GM21381 (cell line): ENCODE results near the gene RNF217.
"Not testable (repeated sequence)": the region's sequence is repeated elsewhere in the genome, so short reads cannot be mapped to it uniquely, and the experiment has no call there.

Source experiments
- ATAC-seq: cut with Tn5 transposase; IDR thresholded peaks from one replicate; pipeline ENCODE4 v1.9.1; 2021; ENCODE audit warnings: mild to moderate bottlenecking, moderate library complexity; ENCODE audit not compliant: unreplicated experiment

RNF217 gene

DNA sequence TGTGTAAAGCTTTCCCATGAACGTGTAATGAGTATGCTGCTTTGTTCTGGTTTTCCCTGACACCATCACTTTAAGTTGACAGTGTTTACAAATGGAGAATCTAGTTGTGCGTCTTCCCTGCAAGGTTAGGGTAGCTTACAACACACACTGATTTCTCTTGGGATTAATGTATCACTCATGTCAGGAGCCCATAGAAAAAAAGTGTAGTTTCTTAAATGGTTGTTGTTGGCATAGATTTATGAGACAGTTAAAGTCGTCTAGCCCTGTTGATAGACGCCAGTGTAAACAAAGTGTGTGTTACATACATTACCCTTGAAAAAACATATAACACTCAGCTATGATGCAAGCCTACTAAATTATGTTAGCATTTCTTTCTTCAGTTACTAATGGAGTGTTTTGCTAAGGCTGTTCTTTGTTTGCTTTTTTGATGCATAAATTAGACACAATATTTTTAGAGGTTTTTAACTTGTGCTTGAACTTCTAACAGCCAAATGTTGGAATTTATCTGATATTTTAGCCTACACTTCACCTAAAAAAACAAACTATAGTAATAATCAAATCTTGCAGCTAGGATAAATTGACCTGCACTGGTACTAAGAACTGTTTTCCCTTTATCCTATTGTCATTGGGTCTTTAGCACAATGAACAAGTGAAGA is 88.6 kb downstream of the RNF217 start:
- ATAC-seq, result no peak

DNA sequence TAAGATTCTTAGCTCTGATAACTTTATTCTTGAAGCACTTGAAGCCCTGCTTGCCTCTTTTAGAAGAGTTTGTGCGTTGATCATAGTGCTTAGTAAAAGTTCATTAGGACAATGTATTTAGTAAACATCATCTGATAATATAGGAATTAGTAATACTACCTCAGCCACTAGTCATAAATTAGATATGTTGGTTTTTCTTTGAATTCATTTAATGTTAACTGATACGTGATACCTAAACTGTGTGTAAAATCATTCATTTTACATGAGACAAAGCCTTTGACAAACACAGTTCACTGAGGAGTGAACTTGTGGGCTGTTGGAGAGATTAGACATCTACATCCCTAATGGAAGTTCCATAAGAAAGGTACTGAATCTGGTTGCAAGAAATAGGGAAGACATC is 91.6 kb downstream of the RNF217 start:
- no peak for ATAC-seq

DNA sequence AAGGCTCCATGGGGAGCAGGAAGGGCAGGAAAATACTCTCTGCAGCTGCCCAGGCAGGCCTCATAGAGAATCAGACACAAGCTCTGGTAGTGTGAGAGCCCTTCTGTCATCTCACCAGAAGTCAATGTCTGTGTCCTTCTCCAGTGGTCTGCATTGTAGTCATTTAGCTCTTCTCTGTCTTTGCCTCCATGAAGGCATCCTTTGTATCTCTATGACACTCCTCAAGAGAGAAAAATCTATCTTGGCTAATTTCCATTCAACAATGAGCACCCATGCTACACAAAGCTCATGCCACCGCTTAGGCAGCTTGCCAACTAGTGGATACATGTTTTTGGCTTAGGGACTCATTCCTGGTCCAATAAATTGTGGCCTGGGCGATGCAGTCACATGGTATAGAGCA is 92.1 kb downstream of the RNF217 start:
- no peak for ATAC-seq

DNA sequence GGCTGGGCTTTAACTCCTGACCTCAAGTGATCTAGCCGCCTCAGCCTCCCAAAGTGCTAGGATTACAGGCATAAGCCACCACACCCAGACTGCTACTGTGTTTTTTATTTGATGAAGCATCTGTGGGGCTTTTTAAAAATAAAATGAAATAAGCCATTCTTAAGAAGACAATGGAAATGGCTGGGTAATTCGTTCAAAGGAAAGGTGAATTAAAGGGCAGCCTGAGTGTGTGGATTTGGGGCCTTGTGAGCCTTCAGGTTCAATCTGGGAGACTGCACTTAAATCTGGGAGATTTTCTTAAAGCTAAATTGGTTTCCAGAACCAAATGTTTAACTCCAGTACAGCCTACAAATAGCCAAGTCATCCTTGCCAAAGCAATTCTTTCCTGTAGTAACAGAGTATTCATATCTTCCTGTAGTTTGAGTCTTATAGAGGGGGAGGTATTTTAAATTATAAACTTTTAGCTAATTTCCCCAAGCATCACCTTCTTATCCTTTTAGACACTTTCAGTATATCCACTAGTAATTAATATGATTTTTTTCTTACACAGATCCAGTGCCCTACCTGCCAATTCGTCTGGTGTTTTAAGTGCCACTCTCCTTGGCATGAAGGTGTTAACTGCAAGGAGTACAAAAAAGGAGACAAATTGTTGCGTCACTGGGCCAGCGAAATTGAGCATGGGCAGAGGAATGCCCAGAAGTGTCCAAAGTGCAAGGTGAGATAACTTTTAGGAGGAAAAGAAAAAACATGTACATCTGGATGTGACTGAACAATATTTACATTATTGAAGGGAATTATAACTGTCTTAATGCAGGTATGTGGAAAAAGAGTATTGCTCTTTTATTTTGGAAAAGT is 95.4 kb downstream of the RNF217 start:
- no peak for ATAC-seq

DNA sequence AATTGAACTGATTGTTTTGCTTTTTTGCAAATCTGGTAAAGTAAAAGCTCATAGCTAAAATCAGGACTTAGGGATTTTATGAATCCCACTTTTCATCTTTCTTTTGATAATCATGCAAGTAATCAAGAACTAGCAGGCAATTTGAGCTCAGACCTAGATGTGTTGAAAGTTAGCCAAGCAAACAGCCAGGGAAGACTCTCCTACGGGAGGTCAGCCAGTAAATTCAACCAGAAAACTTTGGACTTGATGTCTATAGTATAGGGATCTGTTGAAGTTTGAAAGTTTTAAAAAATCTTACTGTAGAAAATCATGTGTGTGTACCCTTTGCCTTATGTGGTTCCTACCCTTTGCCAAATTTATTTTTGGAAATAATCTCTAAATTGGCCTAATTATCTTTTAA is 96.3 kb downstream of the RNF217 start:
- ATAC-seq, result no peak

DNA sequence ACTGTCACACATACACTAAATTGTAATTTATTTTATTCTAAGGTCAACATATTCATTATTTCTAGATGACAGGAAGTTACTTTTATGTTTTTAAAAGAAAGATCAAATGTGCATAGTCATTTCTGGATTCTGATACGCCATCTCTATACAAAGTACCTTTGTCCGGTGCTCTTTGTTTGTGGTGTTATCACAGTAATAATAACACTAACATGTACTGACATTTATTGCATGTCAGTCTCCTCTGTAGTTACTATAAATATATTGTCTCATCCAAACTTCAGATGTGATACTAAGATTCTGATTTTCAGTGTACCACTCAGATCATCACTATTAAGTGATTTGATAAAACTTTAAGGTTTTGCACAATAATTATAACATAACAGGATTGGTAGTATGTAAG is 101.1 kb downstream of the RNF217 start:
- no peak for ATAC-seq

DNA sequence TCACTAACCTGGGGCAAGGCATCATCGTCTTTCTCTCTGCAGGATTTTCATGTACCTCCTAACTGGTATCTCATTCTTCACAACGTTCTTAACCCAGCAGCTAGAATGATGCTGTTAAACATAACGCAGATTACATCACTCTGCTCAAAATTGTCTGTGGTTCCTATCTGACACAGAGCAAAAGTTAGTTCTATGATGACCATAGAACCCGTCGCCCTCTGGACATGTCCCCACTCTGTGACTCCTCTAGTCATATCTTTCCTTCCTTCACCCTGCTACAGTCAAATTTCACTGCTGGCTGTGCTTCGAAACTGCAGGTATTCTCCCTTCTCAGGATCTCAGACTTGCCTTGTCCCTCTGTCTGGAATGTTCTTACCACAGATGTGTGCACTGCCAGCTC is 103.9 kb downstream of the RNF217 start:
- no peak for ATAC-seq

DNA sequence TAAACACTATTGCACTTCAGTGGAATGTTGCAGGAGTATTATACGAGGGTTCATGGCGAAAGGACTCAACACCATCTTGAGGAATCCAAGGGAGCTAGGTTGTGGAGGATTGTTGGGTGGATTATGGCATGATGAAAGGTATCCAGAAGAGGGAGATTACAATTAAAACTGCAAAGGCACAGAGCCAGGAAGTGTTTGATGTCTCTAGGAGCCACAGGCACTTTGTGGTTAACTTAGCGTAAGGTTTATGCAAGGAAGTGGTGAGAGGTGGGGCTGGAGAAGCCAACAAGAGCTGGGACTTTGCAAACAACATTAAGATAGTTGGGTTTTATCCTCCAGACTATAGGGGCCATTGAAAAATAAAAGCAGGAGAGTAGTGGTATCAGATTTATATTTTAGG is 104.7 kb downstream of the RNF217 start:
- ATAC-seq, result no peak

DNA sequence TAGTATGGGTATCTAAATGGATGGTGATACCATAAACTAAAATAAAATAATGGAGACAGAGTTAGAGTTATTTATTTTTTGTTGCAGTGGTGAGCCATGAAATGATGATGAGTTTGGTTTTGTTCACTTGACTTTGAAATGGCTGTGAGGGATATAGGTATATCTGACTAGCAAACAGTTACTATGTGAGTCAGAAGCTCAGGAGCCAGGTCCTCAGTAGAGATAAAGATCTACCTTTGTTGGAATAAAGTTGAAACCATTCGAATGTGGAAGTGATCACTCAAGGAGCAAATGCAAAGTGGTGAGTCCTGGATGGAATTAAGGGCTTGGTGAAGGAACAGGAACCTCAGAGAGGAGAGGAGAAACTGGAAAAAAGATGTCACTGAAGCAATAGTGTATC is 105.3 kb downstream of the RNF217 start:
- ATAC-seq, result no peak

DNA sequence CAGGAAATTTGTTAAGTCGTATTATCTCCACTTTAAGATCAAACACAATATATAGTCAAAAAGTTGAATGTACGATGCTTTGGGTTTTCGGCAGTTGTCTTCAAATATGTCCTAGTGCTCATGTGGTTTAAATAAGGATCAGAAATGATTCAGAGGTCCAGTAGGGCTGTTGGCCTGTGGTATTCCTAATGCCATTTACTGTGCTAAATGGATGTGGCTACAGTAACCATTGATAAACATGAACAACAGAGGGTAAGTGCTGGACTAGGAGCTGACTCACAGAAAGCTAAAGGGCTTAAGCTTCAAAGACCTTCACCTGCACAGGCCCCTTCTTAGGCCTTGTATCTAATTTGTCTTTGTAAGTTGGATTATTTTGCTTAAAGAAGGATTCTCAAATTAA is 110.8 kb downstream of the RNF217 start:
- ATAC-seq, result no peak

DNA sequence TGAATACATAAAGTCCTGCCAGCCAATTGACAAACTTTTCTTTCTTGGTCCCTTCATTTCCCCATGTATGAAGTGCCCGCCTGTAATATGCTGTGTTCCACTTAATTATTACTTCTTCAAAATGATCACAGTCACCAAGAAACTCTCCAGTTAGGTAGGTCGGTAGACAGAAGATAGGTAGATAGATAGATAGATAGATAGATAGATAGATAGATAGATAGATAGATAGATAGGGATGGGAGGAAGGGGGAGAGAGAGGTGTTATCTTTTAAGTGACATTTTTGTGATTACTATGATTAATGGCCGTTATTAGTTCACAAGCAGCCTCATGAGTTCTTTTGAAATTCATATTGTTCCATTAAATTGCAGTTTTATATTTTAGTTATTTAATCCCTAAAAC is 111.9 kb downstream of the RNF217 start:
- ATAC-seq, result no peak

DNA sequence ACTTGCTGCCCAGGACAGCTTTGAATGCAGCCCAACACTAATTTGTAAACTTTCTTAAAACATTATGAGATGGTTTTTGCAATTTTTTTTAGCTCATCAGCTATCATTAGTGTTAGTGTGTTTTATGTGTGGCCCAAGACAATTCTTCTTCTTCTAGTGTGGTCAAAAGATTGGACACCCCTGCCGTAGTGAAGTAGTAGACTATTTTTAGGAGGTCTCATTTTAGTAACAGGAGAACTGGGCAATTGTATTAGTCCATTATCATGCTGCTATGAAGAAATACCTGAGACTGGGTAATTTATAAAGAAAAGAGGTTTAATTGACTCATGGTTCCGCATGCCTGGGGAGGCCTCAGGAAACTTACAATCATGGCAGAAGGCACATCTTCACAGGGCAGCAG is 112.8 kb downstream of the RNF217 start:
- not testable (repeated sequence) for ATAC-seq

DNA sequence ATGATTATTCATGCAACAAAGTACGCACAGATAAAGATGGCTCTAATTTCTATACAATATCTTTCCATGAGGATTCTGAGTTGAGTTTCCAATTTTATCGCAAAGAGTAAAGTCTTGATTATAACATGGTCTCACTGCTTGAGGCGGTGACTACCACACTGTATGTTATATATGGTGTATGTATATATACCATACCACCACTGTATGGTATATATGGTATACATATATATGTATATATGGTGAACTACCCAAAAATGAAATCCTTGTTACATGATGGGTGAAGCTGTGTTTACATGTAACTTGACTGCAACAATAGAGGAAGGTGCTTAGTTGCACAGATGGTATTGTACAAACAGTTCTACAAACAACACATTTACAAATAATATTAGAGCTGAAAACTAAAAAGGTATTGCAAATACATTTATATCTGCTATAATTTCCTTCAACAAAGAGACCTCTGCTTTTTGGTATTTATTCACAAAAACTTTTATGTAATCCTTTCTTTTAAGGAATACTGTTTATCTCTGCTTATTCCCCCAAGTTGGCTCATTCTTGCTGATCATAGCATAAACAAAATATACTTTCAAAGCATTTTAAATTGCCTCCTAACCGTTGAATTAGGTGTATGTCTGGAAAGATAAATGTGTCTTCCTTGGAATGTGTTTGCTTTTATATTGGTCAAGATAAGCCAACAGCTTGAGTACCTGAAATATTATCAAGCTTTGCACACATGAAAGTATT is 113.7 kb downstream of the RNF217 start:
- no peak for ATAC-seq

DNA sequence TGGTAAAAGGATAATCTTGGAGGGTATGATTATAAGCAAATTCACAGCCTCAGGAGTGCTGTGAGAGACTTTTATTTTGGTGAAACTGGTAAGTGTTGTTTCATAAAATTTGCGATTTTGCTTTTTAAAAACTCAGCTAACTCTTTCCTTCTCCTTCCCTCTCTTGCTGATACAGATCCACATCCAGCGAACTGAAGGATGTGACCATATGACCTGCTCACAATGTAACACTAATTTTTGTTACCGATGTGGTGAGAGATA is 114.2 kb downstream of the RNF217 start:
- ATAC-seq, result no peak

DNA sequence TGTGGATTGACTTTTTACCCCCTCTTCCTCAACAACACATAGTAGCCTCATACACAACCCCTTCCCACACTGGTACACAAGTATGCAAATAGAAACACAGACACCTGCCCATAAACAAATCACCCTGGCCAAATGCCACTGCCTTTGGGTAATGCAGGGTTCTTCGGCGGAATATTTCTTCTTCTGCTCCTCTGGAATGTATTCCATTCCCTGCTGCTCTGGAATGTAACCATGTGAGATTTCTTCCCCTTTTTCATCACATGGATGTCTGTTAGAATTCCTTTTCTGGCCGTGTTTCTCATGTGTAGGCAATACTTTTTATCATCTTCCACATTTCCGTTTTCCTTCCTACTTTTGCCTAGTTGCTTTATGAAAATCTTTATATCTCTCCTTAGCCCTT is 115.2 kb downstream of the RNF217 start:
- no peak for ATAC-seq

DNA sequence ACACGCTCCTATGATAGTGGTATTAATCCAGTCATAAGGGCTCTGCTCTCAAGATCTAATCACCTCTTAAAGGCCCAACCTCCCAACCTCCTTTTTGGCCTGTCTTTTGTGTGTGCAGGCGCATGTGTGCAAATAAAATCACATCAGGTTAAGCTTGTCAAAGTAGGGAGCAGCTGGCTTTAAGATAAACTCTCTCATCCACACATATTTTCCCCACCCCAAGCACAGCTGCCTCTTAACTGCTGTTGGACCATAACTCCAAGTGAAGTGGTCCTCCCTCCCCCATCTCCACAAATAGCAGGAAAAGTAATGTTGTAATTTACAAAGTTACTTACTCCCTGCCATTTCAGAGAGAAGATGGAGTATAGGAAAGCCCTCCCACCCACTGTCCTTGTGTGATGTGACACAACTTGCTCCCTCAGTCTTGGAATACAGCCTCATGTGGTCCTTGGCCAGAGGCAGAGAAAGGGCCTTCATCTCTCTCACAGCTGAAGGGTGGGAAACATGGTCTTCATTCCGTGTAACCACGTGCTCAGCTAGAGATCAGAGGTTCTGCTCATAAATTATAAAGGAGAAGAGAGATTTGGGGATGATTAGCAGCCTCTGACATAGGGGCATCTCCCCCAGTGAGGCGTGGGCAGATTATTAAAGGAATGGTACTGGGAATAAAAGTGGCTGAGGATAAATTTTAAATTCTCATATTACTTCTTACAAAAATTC is 116.5 kb downstream of the RNF217 start:
- no peak for ATAC-seq

DNA sequence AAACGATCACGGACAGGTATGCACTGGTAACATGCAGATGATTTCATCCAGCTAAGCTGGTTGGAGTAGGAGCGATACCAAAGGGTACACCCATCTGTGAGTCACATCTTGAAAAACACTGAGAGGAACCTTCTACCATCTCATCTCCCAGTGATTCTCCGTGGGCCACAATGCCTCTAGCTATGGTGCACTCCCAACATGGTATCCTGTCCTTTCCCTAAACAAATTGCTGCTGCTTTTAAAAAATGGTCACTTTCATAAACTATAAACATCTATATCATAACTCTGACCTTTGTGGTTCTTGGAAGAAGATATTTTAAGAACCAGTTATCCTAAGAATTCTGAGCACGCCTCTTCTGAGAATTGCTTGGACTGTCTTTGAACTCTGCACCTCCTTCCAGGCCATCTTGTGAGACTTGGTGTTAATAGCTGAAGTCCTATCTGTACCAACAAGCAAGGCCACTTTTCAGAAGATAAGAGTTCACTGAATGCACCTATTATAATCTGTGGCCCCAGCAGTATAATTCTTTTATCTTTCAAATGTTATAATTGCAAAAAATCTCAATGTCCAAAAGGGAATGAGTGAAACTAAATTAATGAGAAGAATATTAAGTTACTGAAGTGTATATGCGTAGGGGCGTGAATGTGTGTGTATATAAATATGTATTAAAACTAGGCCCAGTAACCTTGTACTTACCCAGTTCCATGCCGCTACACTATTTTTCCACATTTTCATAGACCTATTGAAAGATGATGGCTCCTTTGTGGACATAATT is 120.9 kb downstream of the RNF217 start:
- no peak for ATAC-seq

DNA sequence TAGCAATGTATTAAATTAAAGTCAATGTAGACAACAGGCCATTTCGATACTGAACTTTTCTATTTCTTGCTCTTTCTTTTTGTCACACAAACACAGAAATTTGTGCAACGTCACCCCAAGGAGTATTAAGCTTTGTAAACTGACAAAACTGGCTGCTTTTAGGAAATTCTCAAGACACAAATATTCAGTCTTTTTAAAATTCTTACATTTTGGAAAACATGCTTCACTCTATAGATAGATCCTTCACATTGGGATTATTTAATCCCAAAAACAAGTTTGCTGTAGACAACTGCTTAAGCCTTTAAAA is 121.4 kb downstream of the RNF217 start:
- no peak for ATAC-seq

DNA sequence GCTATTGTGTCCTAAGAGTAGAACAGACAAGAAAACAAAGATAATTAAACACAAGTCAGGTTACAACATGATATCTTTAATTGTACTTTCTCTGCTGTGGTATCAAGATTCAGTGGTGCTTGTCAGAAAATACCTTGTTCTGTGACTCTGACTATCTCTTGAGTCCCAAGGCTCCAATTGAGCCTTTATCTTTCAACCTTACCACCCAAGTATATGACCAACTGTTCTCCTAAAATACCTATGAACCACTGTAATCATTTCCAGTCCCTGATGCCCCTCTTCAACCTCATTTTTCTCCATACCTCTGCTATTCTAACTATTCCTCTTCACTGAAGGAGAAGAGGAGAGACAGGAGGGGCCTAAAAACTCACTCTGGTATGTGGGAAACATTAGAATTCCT is 124.5 kb downstream of the RNF217 start:
- ATAC-seq, result no peak

DNA sequence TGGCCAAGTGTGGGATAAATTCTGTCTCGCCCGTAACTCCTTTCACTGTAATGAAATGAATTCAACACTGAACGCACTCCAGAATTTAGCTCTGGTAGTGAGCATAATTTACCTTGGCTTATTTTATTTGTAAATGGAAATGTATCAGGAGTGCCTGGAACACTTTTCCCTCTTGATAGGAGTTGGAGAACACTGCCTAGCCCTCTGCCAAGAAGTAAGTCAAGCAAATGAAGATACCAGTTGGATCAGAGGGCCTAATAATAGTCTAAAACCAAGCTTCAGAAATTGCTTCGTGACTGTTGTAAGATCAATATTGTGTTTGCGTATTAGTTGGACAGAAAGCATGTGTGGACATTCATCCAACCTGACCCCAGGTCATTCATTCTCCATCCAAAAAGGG is 126.7 kb downstream of the RNF217 start:
- ATAC-seq, result no peak

DNA sequence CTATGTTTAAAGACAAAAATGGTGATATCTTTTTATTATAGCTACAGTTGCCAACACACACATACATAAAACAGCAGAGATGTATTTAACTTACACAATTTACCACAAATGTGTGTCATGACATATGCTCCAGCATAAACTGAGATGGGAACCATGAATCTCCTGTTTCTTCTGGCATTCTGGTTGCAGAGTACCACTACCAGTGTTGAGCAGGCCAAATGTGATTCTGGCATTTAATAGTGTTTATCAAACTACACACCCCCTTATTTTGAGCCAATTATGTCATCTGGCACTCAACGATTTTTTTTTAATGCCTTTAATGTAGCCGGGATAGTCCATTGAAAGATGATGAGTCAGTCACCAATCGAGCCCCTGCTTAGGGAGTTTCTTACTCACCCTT is 132.3 kb downstream of the RNF217 start:
- no peak for ATAC-seq
